Motor neuron (in vitro differentiated cells): ENCODE measurements around the gene RTP4. TPM values are rescaled to one million over a fixed set of nuclear protein-coding genes. Genes with fewer than 3 reads are reported as not detected.

Experiments used
- ATAC-seq, 8 experiments: fragments of 200-7000 bp; cut with Tn5 transposase; replicated peaks in 6 of 8; 2 replicates each; pipeline ENCODE4 v1.8.0; 2021; ENCODE audit warnings: mild to moderate bottlenecking in 8 of 8, moderate library complexity in 8 of 8
- H3K27ac ChIP-seq, 2 donors: fragments of 250-450 bp; sonication (Bioruptor Pico); 2 replicates each; pipeline ENCODE4 v1.9.0; 2021; ENCODE audit warnings: antibody characterized with exemption in 2 of 2, mild to moderate bottlenecking in 2 of 2, moderate library complexity in 1 of 2
- H3K4me1 ChIP-seq, 2 donors: fragments of 250-450 bp; sonication (Bioruptor Pico); replicated peaks in 1 of 2; 2 replicates each; pipeline ENCODE4 v1.6.1; 2021; ENCODE audit warnings: antibody characterized with exemption in 2 of 2, mild to moderate bottlenecking in 2 of 2, moderate library complexity in 1 of 2
- H3K4me3 ChIP-seq, 5 donors: fragments of 250-450 bp; sonication (Bioruptor Pico); 2 replicates each; pipeline ENCODE4 v1.9.0; 2021; ENCODE audit warnings: antibody characterized with exemption in 5 of 5, mild to moderate bottlenecking in 5 of 5, moderate library complexity in 4 of 5
- WGBS, 10 experiments: fragments of 450-650 bp; shearing (Covaris generic); methylation state at CpG; one replicate each; pipeline ENCODE4 v1.0.0; 2022; 5-methylcytosine and 5-hydroxymethylcytosine counted together
- in situ Hi-C, 9 experiments: fragments of 400-800 bp; cut with MboI; loops; one replicate each; pipeline ENCODE4 v1.15.0; 2021; ENCODE audit warnings: low sequenced_read_pairs in 9 of 9, low pct_unique_long_range_greater_than_20kb in 2 of 9; ENCODE audit not compliant: unreplicated experiment in 9 of 9
- total RNA-seq, 8 experiments: library from RNA; unstranded; fragments of 300-600 nt; gene quantifications; 2 replicates each; pipeline versions ENCODE4 v1.2.3 to v1.2.4, GENCODE V29; 2022

RTP4 gene
- total RNA-seq, 8 experiments from 2014 or later, result 0.28 to 9.6 (median 0.52) TPM; not detected in 3

DNA sequence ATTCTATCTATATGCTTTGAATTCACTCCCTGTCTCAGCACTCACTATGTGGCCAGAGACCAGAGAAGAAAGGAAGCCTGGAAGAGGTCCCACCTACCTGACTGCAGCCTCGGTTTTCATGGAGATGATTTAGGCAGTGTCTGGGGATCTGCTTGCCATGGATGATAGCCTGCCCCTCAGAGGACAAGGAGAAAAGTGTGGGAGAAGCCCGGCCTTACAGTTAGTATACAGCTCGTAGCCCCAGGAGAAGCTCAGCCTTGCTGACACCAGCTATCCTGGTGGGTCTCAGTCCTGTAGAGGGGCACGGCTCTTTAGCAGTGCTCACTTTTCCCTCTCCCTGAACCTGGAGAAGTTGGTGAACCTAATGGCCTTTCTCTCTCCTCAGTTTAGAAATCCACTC is 25.9 kb upstream of the RTP4 start:
- H3K4me1 ChIP-seq, result no peaks in the 10 kb centered on the region
- in situ Hi-C loops, result no loop called here
- no peak for ATAC-seq
- WGBS, 10 experiments, result 40 to 100% (median 80%) methylated on average over 1 to 3 of the region's 4 CpGs; no CpG with 5 or more reads in 3 of the 10 experiments
- no peak overlapping the region for H3K27ac ChIP-seq
- no peak overlapping the region for H3K4me3 ChIP-seq

DNA sequence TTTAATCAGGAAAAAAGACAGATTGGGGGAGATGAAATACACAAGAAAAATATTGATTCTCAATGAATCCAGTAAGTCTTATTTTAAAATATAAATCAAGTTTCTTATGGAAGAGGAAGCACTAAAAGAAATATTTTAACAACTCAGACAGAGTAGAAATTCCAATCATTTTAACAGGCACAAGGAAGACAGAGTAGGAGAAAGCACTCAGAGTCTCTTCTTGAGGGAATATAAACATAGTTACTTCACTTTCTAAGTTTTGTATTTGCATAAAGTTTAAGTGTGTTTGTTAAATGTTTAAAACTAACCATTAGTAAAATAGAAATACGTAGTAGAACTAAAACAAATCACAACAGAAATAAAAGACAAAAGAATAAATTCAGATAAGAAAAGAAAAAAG is 24.5 kb upstream of the RTP4 start:
- ATAC-seq, result no peak
- no peaks in the 10 kb centered on the region for H3K4me1 ChIP-seq
- H3K4me3 ChIP-seq, result no peak overlapping the region
- 6 to 100% (median 84%) methylated on average over 1 of the region's 1 CpG for WGBS, 10 experiments
- in situ Hi-C loops, result no loop called here
- H3K27ac ChIP-seq, result no peak overlapping the region

DNA sequence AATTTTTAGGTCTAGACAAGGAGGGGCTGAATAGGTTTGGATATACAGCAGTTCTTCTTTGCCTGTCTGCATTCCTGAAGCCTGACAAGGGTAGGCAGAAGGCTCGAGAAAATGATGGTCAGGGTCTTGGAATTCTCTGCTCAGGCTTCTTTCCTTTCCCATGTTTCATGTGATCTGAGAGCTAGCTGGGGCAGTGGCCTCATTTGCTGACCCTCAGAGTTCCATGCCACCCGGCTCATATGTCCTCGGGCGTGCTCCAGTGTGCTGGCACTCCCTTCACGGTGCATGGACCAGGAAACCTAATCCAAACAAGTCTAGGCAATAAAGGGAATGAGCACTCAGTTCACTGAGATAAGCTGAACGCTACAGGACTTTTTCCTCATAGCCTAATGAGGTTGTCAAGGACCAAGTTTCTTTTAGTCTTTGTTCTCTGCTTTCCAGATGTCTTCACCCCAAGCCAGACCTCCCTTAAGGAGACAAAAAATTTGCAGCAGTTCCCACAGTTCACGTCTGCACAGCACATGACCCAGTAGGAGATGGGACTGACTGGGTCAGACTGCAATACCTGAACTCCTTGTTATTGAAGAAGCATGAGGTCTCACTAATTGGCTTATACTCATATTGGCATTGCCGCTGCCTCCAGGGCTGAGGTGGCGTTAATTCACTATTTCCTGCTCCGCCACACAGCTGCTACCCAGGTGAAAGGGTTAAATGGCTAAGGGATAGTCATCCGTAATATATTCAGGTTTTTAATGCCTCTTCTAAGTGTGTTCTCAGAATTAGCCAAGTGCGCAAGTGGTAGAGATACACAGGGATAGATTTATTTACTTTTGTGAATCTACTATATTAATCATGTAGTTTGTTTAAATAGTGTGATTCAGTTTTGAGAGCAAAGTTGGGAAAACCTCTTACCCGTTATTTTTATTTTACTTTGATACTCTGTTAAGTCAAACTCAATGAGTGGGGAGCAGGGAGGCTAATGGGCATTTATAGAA is 15.3 kb upstream of the RTP4 start:
- no peak overlapping the region for H3K4me3 ChIP-seq
- in situ Hi-C loops, result no loop called here
- H3K4me1 ChIP-seq, result peaks cover 0 to 9% of the 10 kb centered on the region in 2 donors
- WGBS, 10 experiments, result 22 to 97% (median 69%) methylated on average over 1 to 11 of the region's 13 CpGs; no CpG with 5 or more reads in 1 of the 10 experiments
- no peak overlapping the region for H3K27ac ChIP-seq
- ATAC-seq, result no peak

DNA sequence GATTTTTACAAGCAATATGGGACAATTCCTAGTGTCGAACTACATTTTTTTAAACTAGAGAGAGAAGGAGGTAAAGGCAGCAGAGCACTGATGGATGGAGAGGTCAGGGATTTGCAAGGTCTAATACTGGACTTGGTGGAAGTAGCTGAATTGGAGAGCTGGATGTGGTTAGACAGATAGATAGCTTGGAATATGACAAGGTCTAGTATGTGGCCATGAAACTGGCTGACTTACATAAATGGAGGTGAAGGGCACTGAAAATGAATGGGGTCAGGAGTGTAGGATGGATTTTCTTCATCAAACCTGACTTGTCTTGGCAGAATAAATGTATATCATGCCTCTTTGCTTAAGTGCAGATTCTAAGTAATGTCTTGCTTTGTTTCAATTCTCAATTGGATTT is 10.1 kb upstream of the RTP4 start:
- ATAC-seq, result peak in 3 of 8 experiments; percentile 47 to 76 (median 57)
- in situ Hi-C loops, result no loop called here

DNA sequence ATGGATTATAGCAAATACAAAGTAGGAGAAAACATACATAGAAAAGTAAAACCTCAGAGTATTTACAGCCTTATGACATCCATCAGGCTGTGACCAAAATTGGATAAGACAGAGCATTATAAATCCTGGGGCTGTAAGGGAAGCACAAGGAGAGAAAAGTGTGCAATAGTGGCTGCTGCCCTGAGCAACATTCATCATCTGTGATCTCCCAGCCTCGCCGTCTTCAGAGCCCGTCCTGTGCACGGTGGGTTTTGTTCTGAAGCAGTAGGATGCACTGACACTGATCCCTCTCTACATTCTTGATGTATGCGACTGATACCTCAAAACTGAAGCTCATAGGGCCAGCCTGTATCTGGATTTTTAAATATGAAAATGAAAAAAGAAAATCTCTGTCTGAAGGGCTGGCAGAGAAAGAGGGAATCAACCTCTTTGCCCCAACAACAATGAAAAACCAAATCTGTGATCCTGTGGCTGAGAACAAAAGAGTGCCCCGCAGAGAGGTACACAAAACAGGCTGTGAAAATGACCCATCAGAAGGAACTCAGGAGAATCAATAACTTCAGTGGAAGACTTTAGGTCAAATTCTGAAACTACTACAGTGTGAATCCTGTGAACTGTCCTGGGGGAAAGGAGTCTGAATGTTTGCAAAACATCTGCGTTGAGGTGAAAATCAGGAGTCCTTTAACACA is 8.2 kb upstream of the RTP4 start:
- peak overlapping the region in 1 of 2 donors; percentile 53 for H3K27ac ChIP-seq
- H3K4me1 ChIP-seq, result peaks cover 13 to 47% of the 10 kb centered on the region in 2 donors
- in situ Hi-C loops, result no loop called here
- no peak overlapping the region for H3K4me3 ChIP-seq
- peak in 6 of 8 experiments; percentile 25 to 78 (median 62) for ATAC-seq
- 0 to 74% (median 7%) methylated on average over 1 to 6 of the region's 7 CpGs; no CpG with 5 or more reads in 1 of the 10 experiments for WGBS, 10 experiments

More for the DNA sequence above, 10.1 kb upstream of the RTP4 start:
- 0 to 90% (median 50%) methylated on average over 1 of the region's 1 CpG; no CpG with 5 or more reads in 6 of the 10 experiments for WGBS, 10 experiments
- no peak overlapping the region for H3K4me3 ChIP-seq
- H3K27ac ChIP-seq, result no peak overlapping the region
- peaks cover 13 to 47% of the 10 kb centered on the region in 2 donors for H3K4me1 ChIP-seq

DNA sequence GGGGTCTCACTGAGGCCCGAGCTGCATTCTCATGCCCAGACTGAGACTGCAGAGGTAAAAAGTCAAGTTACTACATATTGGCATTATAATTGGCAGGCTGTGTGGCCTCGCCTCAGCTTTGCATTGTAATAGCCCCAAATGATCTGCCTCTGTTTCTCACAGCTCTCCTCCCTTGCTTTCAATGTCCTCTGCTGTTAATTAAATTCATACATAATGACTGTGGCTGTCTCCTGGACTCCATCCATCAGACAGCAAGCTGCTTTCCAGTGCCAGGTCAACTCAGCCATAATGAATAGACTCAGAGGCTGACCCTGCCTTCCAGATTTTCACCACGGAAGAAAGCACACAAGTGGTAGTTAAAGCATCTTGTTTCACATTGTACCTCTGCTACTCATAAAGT is 7.6 kb upstream of the RTP4 start:
- in situ Hi-C loops, result no loop called here
- ATAC-seq, result peak in 7 of 8 experiments; percentile 67 to 94 (median 89)

DNA sequence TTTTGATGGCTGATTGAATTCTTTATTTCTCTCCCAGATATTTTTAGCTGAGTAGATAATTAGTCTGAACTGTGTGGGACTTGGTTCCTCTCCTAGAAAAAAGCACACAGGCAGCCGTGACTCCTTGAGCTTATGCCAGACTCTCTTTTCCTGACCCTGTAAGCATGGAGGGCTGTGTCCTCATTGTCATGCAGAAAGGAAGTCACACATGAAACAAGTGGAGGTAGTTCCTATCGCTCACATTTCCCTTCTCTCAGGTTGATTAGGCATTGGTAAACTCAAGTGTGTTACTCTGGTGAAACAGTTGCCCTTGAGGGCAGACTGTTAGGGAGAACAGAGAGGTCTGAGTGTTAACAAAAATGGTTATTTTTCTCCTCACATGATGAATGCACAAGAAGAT is 6.3 kb upstream of the RTP4 start:
- no peak for ATAC-seq
- H3K4me3 ChIP-seq, result no peak overlapping the region
- H3K4me1 ChIP-seq, result peaks cover 13 to 47% of the 10 kb centered on the region in 2 donors
- WGBS, 10 experiments, result 0 to 75% (median 0%) methylated on average over 1 to 2 of the region's 2 CpGs; no CpG with 5 or more reads in 3 of the 10 experiments
- H3K27ac ChIP-seq, result no peak overlapping the region
- in situ Hi-C loops, result no loop called here

More for the DNA sequence above, 7.6 kb upstream of the RTP4 start:
- Histone ChIP-seq H3K4me1 (peaks cover 13 to 47% of the 10 kb centered on the region in 2 donors), H3K27ac (no peak overlapping the region), H3K4me3 (no peak overlapping the region)
- 0 to 17% (median 0%) methylated on average over 1 to 2 of the region's 3 CpGs; no CpG with 5 or more reads in 4 of the 10 experiments for WGBS, 10 experiments

DNA sequence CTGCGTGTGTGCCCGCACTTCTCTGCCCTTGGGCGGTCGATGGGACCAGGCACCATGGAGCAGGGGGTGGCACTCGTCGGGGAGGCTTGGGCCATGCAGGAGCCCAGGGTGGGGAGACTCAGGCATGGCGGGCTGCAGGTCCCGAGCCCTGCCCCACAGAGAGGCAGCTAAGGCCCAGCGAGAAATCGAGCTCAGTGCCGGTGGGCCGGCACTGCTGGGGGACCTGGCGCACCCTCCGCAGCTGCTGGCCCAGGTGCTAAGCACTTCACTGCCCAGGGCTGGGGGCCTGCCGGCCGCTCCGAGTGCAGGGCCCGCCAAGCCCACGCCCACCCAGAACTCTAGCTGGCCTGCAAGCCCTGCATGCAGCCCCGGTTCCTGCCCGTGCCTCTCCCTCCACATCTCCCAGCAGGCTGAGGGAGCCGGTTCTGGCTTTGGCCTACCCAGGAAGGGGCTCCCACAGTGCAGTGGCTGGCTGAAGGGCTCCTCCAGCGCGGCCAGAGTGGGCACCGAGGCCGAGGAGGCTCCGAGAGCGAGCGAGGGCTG is 553 bp upstream of the RTP4 start:
- ATAC-seq, result no peak
- 93 to 100% (median 97%) methylated on average over 2 to 7 of the region's 29 CpGs; no CpG with 5 or more reads in 6 of the 10 experiments for WGBS, 10 experiments
- H3K27ac ChIP-seq, result no peak overlapping the region
- in situ Hi-C loops, result no loop called here
- H3K4me3 ChIP-seq, result no peak overlapping the region
- peaks cover 0 to 6% of the 10 kb centered on the region in 2 donors for H3K4me1 ChIP-seq

DNA sequence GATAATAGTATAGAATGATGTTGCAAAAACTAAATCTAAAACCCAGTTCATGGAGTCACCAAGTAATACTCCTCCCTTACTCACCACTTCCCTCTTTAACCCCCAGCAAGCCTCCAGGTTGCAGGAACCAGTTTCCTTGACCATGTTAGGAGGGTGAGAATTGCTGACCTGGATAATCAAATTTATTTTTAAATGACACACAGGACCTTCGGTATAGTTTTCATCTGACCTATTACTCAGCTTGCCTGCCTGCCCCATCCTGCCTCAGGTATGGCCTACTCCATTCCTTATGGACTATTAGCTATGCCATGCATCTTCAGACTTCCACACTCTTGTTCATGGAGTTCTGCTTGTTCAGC is 883 bp downstream of the RTP4 start:
- H3K4me3 ChIP-seq, result no peak overlapping the region
- no peak overlapping the region for H3K27ac ChIP-seq
- 14 to 88% (median 60%) methylated on average over 1 of the region's 1 CpG; no CpG with 5 or more reads in 7 of the 10 experiments for WGBS, 10 experiments
- peak in 1 of 8 experiments; percentile 15 for ATAC-seq
- in situ Hi-C loops, result no loop called here
- H3K4me1 ChIP-seq, result peaks cover 0 to 6% of the 10 kb centered on the region in 2 donors

DNA sequence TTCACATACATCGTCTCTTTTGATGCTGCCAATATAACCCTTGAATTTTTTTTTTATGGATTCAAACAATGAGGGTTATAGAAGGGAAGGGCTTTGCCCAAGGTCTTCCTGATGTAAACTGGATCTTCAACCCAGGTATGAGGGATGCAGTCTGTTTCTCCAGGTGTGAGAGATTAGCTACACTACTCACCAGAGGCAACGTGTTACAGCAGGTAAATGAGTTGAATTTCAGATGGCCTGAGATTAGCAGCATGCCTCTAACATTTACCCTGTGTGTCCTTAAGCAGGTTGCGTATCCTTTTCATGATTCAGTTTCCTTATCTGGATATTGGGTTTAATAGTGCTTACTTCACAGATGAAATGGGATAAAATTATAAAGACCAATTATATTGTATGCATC is 1.9 kb downstream of the RTP4 start:
- ATAC-seq, result no peak
- in situ Hi-C loops, result no loop called here

DNA sequence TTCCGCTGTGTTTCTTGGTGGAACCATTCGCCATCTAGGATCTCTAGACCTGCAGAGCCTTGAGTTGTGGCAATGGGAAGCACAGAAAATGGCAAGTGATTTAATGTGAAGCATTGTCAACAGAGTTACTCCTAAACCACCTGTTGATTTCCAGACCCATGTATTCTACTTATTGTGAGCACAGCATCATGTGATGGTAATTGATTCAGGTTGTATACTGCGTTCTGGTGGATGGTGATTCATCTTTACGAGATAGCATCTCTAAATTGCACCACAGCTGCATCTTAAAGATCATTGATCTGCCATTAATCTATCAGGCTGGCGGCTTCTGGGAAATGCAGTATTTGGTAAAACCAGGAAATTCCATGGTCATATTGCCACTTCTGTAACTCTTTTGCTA is 7.4 kb downstream of the RTP4 start:
- in situ Hi-C loops, result no loop called here
- peak in 4 of 8 experiments; percentile 40 to 70 (median 44) for ATAC-seq
- WGBS, 10 experiments, result 0 to 100% (median 56%) methylated on average over 1 to 5 of the region's 5 CpGs

More for the DNA sequence above, 1.9 kb downstream of the RTP4 start:
- Histone ChIP-seq H3K27ac (no peak overlapping the region), H3K4me1 (peaks cover 0 to 6% of the 10 kb centered on the region in 2 donors), H3K4me3 (no peak overlapping the region)
- WGBS, 10 experiments, result 50 to 100% (median 90%) methylated on average over 1 to 3 of the region's 3 CpGs; no CpG with 5 or more reads in 1 of the 10 experiments

DNA sequence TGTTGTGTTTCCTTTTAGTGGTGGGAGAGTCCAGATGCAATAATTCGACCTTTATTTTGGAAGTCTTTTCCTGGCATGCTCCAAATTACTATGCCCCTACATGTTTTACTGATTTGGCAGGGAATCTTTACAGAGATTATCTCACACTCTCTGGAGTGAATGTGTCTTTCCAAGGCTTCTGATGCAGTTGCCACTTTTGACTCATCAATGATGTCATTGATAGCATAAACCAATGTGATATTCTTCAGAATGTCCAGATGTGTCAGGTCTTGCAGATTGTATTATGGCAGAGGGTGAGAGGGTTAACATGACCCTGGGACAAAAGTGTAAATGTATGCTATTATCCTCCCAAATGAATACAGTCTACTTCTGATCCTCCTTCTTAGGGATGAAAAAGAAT is 9.7 kb downstream of the RTP4 start:
- in situ Hi-C loops, result no loop called here
- WGBS, 10 experiments, result 0 to 100% (median 50%) methylated on average over 1 of the region's 1 CpG; no CpG with 5 or more reads in 4 of the 10 experiments
- ATAC-seq, result peak in 2 of 8 experiments; percentile 36 to 69
- Histone ChIP-seq H3K27ac (no peak overlapping the region), H3K4me3 (no peak overlapping the region), H3K4me1 (peaks cover 0 to 6% of the 10 kb centered on the region in 2 donors)

More for the DNA sequence above, 7.4 kb downstream of the RTP4 start:
- no peak overlapping the region for H3K27ac ChIP-seq
- no peaks in the 10 kb centered on the region for H3K4me1 ChIP-seq
- H3K4me3 ChIP-seq, result no peak overlapping the region
